Urinary bladder (tissue), 4 donors: ENCODE results near the gene CAPN10. TPM values are rescaled to one million over a fixed set of nuclear protein-coding genes. Genes with fewer than 3 reads are reported as not detected.
"Not testable (repeated sequence)": the region's sequence is repeated elsewhere in the genome, so short reads cannot be mapped to it uniquely, and the experiment has no call there.

Experiments used
- DNase-seq: peaks from one replicate; pipeline ENCODE4 v3.0.0-alpha.2; 2015; ENCODE audit errors: extremely low spot score
- H3K27ac ChIP-seq: one replicate; pipeline ENCODE4 v1.5.1; 2013; ENCODE audit warnings: low read depth, mild to moderate bottlenecking, moderate library complexity
- H3K36me3 ChIP-seq: one replicate; pipeline ENCODE4 v1.6.1; 2013; ENCODE audit warnings: mild to moderate bottlenecking, moderate library complexity; ENCODE audit not compliant: insufficient read depth
- H3K4me1 ChIP-seq: one replicate; pipeline ENCODE4 v1.6.1; 2013; ENCODE audit warnings: mild to moderate bottlenecking, moderate library complexity; ENCODE audit not compliant: insufficient read depth
- H3K4me3 ChIP-seq: one replicate; pipeline ENCODE4 v1.5.1; 2013; ENCODE audit warnings: low read depth, low read length
- WGBS: extraction: QIAGEN DNeasy Blood & Tissue Kit; methylation state at CpG from one replicate; pipeline ENCODE4 v1.1.7; 2013; 5-methylcytosine and 5-hydroxymethylcytosine counted together
- polyA plus RNA-seq: library from polyadenylated mRNA; stranded (reverse); fragments of 200-250 nt; gene quantifications from one replicate; pipeline ENCODE4 v1.2.3, GENCODE V29; 2013
- total RNA-seq: library from RNA; depleted of rRNA; stranded (reverse); fragments of >200 nt; gene quantifications from one replicate; pipeline ENCODE4 v1.2.3, GENCODE V29; 2014
- donor health status: healthy with polysubstance abuse.
- donor health status: healthy.

The CAPN10 gene
- total and polyA plus RNA-seq, 2 donors = 13.6 to 23.3 TPM

DNA sequence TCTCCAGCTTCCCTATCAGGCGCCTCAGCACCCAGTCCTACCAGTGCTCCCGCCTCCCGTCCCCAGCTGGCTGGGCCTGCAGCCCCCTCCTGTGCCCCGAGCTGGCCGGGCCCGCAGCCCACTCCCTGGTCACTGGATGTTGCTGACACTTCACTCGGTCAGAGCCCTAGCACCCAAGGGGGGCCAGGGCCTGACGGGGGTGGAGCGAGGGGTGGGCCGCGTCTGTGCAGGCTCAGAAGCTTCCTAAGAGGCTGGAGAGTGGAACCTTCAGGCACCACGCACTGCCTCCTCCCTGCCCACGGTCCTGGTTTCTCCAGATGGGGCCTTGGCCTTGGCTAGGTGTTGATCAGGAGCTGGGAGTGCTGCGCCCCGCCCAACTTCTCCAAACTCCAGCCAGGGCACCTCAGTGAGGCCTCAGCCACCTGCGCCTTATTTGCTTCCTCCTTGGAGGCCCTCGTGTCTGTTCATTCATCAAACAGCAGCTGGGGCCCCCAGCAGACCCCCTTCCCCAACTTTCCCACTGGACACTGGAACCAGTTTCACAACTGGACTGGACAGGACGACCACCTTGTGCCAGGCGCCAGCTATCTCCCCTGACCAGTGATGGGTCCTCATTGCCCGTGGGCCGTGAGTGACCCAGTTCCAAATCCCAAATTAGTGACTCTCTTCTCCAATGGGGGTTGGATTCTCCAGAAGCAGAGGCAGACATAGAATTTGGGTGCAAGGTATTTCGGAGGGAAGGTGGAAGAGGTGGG is 16.7 kb downstream of the CAPN10 start:
- WGBS = 89% methylated on average over 22 of the region's 22 CpGs
- Histone ChIP-seq H3K4me3 (no peak overlapping the region), H3K36me3 (no peaks in the 10 kb centered on the region), H3K4me1 (no peaks in the 10 kb centered on the region), H3K27ac (no peak overlapping the region)
- DNase-seq = no peak

DNA sequence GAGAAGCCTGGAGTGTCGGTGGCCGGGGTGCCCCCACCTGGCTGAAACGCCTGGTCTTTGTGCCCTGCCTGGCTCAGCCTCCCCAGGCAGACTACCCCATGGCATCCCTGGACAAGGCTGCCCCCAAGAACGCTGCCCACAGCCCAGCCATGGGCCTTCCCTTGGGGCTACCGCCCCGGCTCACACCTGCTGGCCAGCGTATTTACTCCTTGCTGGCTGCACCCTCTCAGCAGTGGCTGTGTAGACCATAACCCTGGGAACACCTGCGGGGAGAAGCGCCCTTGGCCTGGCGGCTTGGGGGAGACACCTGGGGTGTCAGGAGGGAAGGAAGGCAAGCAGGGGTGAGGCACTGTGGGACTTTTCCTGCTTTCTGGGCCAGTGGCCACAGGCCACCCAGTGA is 17.3 kb downstream of the CAPN10 start:
- H3K36me3 ChIP-seq = no peaks in the 10 kb centered on the region
- no peaks in the 10 kb centered on the region for H3K4me1 ChIP-seq
- H3K4me3 ChIP-seq = no peak overlapping the region
- H3K27ac ChIP-seq = no peak overlapping the region
- no peak for DNase-seq
- WGBS = 92% methylated on average over 10 of the region's 10 CpGs

DNA sequence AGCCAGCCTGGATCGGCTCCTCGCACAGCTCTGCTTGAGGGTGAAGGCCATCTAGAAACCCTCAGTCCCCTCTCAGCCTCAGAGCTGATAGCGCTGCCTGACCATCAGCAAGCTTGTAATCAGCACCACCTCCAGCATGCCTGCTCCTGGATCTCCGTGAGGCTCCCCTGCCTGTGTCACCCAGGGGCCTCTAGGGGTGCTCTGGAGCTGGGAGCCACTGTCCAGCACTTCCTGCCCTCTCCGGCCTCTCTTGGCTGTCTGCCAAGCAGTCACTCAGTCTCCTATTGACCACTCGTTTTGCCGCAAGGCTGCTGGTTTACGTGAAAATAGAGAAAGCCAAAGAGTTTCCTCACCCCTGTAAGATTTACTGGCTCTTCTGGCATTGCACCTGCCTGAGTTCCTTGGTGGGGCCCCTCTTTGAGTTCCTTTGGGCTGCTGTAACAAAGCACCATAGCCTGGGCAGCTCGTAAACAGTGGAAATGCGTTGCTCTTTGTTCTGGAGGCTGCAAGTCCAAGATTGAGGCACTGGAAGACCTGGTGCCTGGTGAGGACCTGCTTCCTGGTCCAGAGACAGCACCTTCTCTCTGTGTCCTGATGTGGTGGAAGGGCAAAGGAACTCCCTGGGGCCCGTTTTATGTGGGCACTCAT is 17.9 kb downstream of the CAPN10 start:
- Histone ChIP-seq H3K4me3 (no peak overlapping the region), H3K27ac (no peak overlapping the region), H3K36me3 (no peaks in the 10 kb centered on the region), H3K4me1 (no peaks in the 10 kb centered on the region)
- 39% methylated on average over 11 of the region's 11 CpGs for WGBS
- no peak for DNase-seq

DNA sequence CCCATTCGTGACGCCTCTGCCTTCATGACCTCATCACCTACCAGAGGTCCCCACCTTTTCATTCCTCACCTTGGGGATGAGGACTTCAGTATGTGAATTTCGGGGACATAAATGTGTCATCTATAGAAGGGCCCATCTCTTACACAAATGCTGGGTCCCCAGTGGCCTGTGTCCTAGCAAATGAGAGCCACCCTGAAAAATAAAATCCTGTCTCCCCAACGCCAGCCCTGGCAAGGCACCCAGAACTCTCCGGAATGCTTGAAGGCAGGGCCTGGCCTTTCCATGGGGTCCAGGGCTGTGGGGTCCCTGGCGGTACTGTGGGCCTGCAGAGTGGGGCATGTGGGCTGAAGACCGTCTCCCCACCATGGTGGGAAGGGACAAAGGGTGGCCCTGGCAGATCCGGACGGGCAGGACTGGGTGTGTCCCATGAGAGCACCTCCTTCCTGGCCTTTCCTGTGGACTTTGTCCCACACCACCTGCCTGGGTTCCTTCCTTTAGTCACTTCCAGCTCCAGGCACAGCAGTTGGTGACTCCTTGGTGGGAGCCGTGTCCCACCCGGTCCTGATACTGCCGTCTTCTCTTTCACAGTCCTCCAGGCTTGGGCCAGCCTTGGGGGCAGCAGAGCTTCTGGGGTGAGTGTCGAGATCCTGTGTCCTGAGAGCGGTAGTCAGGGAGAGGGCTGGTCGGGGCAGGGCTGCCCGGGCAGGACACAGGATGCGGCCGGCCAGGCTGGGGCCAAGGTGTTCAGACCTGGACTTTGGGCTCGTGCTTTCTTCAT is 18.6 kb downstream of the CAPN10 start:
- no peaks in the 10 kb centered on the region for H3K4me1 ChIP-seq
- no peak overlapping the region for H3K4me3 ChIP-seq
- DNase-seq = no peak
- H3K27ac ChIP-seq = no peak overlapping the region
- 88% methylated on average over 19 of the region's 19 CpGs for WGBS
- no peaks in the 10 kb centered on the region for H3K36me3 ChIP-seq

DNA sequence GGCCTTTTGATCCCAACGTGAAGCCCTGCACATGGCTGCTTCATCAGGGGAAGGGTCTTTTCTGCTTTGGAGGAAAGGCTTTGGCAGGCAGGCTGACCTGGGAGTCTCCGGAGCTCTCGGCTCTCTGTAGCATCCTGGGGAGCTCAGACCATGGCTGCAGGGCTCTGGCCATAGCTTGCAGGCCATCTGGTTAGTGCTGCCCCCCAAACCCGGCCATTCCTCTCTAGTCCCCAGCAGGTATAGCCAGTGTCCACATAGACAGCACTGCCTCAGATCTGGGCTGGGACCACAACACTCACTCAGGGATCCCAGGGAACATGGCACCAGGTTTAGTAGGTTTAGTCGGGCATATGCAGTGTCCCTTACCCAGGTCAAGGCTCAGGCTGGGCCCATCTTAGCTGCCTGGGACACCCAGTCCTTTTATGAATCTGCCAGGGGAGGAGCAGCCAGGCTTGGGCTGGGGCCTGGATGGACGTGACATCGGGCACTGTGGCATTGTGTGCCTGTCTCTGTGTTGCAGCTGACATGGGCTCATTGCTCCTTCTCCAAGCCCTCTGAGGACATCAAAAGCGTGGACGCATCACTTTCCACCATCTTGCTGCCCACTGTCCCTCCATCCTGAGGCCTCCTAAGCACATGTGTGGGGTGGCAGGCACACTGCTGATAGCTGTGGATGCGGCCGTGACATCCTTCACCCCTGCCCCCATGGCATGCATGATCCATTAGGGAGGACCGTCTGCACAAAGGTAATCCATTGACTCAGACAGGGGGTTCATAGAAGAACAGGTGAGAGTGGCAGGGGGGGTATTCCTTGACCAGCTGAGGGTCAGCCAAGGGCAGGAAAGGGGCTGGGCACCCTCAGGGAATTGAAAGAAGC is 19.6 kb downstream of the CAPN10 start:
- Histone ChIP-seq H3K27ac (no peak overlapping the region), H3K4me1 (no peaks in the 10 kb centered on the region), H3K36me3 (no peaks in the 10 kb centered on the region), H3K4me3 (no peak overlapping the region)
- DNase-seq = no peak
- WGBS = 86% methylated on average over 12 of the region's 12 CpGs

DNA sequence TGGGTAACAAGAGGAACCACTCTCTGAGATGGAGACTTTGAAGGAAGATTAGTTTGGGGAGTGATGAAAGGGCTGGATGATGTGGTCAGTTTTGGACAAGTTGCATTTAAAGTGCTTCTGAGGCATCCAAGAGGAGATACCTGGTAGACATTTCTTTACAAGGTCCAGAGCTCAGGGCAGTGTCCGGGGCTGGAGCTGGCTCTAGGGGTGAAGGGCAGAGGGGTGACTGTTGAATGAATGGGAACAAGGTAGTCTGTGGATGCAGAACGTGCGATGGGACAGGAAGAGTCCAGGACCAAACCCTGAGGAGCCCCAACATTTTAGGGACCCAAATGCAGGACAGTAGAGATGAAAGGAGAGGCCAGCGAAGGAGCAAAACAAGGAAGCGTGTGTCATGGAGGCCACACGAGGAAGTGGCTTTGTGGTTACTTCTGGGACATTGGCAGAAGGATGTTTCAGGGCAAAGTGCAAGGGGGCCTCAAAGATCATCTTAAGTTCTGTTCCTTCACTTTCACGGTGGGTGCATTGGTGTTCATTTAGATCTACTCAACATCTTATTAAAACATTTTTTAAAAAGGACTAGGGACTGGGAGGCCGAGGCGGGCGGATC is 25.2 kb downstream of the CAPN10 start:
- WGBS = 91% methylated on average over 10 of the region's 10 CpGs
- H3K27ac ChIP-seq = no peak overlapping the region
- DNase-seq = no peak
- H3K4me1 ChIP-seq = no peaks in the 10 kb centered on the region
- no peak overlapping the region for H3K4me3 ChIP-seq
- H3K36me3 ChIP-seq = no peaks in the 10 kb centered on the region

DNA sequence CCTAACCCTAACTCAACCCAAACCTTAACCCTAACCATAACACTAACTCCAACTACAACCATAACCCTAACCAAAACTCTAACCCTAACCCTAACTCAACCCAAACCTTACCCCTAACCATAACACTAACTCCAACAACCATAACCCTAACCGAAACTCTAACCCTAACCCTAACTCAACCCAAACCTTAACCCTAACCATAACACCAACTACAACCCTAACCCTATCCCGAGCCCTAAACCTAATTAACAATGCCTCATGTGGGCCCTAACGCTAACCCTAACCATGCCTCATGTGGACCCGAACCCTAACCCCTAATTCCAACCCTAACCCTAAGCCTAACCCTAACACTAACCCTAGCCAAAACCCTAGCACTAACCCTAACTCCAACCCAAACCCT is 27.2 kb downstream of the CAPN10 start:
- WGBS = 95% methylated on average over 4 of the region's 4 CpGs
- DNase-seq = no peak
- Histone ChIP-seq H3K27ac (no peak overlapping the region), H3K4me1 (no peaks in the 10 kb centered on the region), H3K36me3 (no peaks in the 10 kb centered on the region), H3K4me3 (no peak overlapping the region)

DNA sequence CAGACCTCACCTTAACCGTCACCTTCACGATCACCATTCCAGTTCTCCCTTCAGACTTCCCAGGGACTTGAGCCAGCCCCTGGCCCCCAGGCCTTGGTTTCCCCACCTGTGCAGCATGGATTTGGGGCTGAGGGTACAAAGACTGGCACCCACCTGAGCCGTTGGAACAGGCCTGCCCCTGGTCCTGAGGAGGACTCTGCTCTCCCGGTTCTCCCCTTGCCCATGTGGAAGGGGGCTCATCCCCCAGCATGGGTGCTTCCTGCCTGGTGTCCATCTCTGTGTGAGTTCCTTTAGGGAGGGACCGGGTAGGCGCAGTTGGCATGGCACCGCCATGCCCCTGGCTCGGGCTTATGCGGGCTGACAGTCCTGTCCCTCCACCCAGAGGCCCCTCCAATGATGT is 27.9 kb downstream of the CAPN10 start:
- Histone ChIP-seq H3K36me3 (no peaks in the 10 kb centered on the region), H3K27ac (no peak overlapping the region), H3K4me3 (no peak overlapping the region), H3K4me1 (no peaks in the 10 kb centered on the region)
- DNase-seq = no peak
- WGBS = 96% methylated on average over 9 of the region's 9 CpGs

DNA sequence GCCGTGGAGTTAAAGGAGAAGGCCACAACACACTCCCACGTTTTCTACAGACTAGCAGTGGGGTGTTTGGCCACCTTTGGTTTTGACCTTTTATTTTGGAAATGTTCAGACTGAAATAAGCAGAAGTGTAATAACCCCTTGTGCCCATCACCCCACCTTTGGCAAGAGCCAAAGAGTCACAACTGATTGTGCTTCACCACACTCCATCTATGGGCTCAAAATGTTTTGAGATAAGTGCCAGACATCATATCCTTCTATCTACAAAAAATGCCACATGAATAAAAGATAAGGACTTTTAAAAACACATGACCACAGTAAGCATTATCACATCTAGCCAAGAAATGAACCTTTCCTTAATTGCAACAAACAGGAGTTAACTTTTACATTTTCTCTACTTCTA is 28.9 kb downstream of the CAPN10 start:
- Histone ChIP-seq H3K27ac (no peak overlapping the region), H3K36me3 (no peaks in the 10 kb centered on the region), H3K4me3 (no peak overlapping the region), H3K4me1 (no peaks in the 10 kb centered on the region)
- WGBS = 78% methylated on average over 2 of the region's 2 CpGs
- DNase-seq = no peak

DNA sequence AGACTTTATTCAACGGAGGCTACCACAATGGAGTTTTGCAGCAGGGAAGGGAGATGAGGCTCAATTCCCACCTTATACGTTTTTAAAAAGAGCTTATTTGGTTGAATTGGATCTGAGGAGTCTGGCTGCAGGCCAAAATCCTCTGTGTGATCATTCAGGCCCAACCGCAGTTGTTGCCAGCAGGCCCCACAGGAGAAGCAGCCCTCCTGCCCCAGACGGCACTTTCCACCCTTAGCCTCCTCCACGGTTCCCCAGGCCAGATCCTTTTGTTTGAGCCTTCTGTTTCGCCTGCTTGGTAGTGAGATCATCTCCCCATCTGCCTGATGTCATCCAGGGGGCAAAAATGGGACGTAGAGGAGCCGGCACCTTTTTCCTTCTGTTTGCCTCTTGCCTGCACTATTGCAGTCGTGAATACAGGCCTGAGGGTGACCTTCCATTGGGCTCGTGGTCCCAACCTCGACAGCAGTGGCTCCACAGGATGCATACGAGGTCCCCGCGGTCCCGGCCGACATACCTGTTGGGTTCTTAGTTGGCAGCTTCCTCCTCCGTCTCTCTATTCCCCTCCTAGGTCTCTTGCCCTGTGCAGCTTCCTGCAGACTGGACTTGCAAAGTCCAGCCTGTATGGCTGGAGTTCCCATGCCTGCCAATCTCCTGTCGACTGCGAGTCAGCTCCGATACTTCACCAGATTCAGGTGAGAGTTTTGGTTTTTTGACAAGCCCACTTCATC is 29.4 kb downstream of the CAPN10 start:
- H3K36me3 ChIP-seq = no peaks in the 10 kb centered on the region
- no peak overlapping the region for H3K4me3 ChIP-seq
- WGBS = 79% methylated on average over 20 of the region's 20 CpGs
- DNase-seq = no peak
- H3K4me1 ChIP-seq = no peaks in the 10 kb centered on the region
- H3K27ac ChIP-seq = no peak overlapping the region

DNA sequence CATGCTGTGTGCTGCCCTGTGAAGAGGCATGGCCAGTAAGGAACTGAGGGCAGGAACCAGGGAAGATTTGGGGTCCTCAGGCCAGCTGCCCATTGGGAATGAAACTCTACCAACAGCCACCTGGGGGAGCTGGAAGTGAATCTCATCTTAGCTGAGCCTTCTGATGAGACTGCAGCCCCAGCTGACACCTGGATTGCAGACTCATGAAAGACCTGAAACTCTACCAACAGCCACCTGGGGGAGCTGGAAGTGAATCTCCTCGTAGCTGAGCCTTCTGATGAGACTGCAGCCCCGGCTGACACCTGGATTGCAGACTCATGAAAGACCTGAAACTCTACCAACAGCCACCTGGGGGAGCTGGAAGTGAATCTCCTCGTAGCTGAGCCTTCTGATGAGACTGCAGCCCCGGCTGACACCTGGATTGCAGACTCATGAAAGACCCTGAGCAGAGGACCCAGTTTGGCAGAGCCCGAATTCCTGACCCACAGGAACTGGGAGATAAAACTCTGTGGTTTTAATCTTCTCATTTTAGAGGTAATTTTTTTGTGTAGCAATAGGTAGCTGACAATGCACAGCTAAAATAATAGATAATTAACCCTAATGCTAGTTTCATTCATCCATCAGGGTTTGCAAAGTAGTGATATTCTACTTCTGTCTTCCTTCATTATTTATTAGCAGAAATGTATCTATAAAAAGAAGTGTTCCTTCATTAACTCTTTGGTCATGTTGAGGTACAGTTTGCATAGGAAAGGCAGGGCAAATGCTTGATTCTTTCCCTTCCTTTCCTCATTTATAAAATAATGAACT is 30.5 kb downstream of the CAPN10 start:
- WGBS = 87% methylated on average over 5 of the region's 5 CpGs
- not testable (repeated sequence) for H3K4me3 ChIP-seq, H3K4me1 ChIP-seq, DNase-seq, H3K36me3 ChIP-seq, H3K27ac ChIP-seq

DNA sequence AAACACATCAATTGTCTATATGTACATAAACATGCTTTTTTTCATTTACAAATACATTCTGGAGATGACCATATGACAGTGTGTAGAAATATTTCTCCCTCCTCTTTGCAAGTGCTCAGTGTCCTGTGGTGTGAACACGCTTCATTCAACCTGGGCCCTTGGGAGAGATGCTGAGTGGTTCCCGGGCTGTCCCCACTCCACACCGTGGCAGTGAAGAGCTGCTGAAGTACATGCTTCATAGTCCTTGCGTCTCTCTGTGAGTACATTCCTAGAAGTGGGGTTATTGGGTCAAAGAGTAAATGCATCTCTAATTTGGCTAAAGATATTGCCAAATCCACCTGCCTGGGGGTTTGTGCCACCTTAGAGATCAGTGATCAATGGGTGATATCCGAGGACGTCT is 32.2 kb downstream of the CAPN10 start:
- Histone ChIP-seq H3K27ac (no peak overlapping the region), H3K36me3 (no peaks in the 10 kb centered on the region), H3K4me3 (no peak overlapping the region), H3K4me1 (no peaks in the 10 kb centered on the region)
- 95% methylated on average over 6 of the region's 6 CpGs for WGBS
- no peak for DNase-seq
